Pulmonary artery endothelial cell (primary cell): Measurements from ENCODE around the gene C2CD4B. TPM values are rescaled to one million over a fixed set of nuclear protein-coding genes. Genes with fewer than 3 reads are reported as not detected.

ENCODE experiments used
- DNase-seq: peaks from one replicate; pipeline ENCODE4 v3.0.0-alpha.2; 2011; ENCODE audit warnings: low read depth, low spot score
- total RNA-seq: library from RNA; depleted of rRNA; stranded (reverse); fragments of >200 nt; gene quantifications from 2 replicates; pipeline ENCODE4 v1.2.3, GENCODE V29; 2014

C2CD4B gene
- total RNA-seq = 9.2 and 32.5 TPM in 2 replicates

DNA sequence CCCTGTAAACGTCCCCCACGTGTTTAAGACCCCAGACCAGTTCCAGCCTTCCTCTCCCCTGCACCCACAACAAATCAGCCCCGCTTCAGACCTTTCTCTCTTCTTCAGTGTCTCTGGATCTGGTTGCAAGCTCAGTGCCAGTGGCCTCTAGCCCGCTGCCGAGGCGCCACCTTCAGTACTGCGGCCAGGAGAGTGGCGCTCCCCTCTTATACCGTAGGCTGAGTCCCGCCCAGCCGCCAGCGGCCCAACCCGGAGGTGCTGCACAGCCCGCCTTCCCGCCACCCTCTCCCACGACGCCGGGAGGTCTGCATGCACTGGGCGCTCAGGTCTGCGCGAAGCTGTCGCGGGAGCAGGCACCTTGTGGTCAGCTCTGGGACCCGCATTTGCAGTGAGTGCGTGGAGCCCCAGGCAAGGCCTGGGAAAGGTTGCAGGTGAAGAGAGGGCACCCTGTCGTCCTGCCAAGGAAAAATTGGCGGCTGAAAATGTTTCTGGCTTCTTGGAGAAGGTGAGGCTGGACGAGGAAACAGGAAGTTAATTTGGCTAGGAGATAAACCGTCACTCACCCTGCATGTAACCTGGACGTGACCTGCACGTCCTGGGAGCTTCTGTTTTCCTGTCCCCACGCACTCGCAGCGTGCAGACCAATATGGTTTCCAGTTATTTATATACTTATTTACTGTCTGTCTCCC lies at the start of gene C2CD4B:
Gene C2CD4B (minus strand): TSS at position 182 of the 689 bp plus-strand sequence. CDS start 301 bp downstream, outside the sequence.
- no peak for DNase-seq

DNA sequence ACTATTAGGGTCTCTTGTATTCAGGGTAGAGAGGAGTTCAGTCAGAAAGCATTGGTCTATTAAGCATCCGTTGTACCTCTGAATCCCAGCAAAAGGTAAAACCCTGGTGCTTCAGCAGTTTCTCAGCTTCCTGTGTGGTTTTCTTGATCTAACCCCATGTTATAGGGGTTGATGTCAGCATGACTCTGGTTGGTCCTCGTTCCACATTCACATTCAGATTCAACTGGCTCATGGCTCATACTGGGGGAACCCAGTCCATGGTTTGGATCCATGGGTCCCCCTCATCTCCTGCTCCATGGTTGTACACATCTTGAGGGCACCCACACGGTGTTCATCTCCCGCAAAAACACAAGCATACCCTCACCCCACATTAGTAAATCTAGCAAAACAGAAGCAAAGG lies 47.7 kb upstream of the C2CD4B start:
- DNase-seq = no peak

- DNase-seq = no peak
These were observed 46.3 kb upstream of the C2CD4B start for GRCh38 chr15:62211348-62211747.

- DNase-seq = no peak
These were observed 44.7 kb upstream of the C2CD4B start for GRCh38 chr15:62209821-62210220.

DNA sequence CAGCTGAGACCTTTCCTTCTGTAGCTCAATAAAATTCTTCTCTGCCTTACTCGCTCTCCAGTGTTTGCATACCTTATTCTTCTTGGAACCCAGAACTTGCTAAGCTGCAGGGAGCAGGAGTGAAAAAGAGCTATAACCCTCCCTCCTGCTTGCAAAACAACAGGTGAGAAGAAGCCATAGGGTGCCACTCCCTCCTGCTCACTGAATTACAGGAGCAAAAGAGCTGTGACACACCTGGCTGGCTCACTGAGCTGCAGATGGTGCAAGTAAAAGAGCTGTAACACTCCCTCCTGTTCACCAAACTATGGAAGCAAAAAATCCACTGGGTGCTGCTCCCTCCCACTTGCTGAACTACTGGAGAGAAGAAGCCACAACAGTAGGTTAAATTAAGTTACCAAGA lies 44.2 kb upstream of the C2CD4B start:
- no peak for DNase-seq

GRCh38 chr15:62208884-62209283 lies 43.8 kb upstream of the C2CD4B start:
- DNase-seq = no peak

DNA sequence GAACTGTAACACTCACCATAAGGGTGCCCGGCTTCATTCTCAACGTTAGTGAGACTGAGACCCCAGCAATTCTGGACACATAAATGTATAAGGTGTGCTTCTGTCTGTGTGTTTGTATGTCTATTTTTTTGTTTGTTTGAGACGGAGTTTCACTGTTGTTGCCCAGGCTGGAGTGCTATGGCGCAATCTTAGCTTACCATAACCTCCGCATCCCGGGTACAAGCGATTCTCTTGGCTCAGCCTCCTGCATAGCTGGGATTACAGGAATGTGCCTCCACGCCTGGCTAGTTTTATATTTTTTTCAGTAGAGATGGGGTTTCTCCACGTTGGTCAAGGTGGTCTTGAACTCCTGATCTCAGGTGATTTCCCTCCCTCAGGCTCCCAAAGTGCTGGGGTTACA lies 43.3 kb upstream of the C2CD4B start:
- no peak for DNase-seq

- no peak for DNase-seq
These were observed 25.6 kb upstream of the C2CD4B start for GRCh38 chr15:62190675-62191074.

GRCh38 chr15:62190274-62190673 lies 25.2 kb upstream of the C2CD4B start:
- DNase-seq = no peak

- DNase-seq = no peak
These were observed 23.7 kb upstream of the C2CD4B start for GRCh38 chr15:62188744-62189143.

DNA sequence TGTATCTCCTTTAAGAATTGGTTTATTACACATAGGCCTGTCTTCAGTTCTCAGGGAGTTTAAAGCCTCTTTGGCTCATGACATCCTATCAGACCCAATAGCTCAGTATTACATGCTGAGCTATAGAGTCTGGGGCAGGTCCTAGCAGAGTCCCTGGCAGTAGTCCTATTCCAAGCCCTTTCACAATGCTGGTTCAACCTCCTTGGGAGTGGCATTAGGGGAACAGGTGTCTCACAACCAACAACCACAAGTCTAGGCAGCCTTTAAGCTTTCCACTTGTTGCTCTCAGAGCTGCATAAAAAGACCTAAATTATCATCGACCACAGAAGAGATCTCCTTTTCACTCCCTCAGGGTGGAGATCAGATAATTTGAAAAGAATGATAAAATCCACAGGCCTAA lies 22.8 kb upstream of the C2CD4B start:
- DNase-seq = no peak

DNA sequence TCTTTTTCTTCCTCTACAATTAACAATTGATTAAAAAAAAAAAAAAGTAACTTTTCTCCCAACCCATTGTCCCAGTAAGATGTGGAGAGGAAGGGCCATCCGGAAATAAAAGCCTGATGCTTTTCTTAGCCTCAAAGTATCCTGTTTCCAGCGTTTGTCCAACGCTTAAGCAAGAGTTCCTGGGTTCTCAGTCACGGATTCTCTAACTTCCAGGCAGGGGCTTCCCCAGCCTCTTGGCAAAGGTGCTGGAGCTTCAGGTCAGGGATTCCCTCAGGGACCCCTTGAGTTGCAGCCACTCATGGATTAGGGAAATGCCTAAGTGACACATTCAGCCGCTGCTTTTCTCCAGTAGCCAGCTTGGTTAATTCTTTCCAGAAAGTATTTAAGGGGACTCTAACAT lies 22.3 kb upstream of the C2CD4B start:
- no peak for DNase-seq

GRCh38 chr15:62186578-62186977 lies 21.5 kb upstream of the C2CD4B start:
- DNase-seq = no peak

- DNase-seq = no peak
These were observed 18.0 kb upstream of the C2CD4B start for GRCh38 chr15:62183130-62183529.

GRCh38 chr15:62173215-62173614 lies 8.1 kb upstream of the C2CD4B start:
- peak; percentile 95 for DNase-seq

DNA sequence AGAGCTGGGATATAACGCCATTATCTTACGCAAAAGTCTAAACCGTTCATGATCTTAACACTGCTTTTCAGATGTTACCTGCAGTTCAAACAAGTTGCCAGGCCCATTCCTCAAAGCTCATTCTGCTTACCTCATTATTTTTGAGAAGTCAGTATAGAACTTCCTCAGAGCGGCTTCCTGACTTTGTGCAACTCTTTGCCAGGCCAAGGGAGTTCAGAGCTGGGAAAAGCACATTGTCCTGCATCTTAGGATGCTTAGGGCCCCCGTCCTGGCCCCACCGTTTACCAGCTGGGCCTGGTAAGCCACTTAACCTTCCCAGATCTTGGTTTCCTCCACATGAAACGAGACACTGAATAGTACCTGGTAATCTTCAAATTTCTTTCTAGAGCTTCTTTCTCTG lies 6.8 kb upstream of the C2CD4B start:
- DNase-seq = no peak

DNA sequence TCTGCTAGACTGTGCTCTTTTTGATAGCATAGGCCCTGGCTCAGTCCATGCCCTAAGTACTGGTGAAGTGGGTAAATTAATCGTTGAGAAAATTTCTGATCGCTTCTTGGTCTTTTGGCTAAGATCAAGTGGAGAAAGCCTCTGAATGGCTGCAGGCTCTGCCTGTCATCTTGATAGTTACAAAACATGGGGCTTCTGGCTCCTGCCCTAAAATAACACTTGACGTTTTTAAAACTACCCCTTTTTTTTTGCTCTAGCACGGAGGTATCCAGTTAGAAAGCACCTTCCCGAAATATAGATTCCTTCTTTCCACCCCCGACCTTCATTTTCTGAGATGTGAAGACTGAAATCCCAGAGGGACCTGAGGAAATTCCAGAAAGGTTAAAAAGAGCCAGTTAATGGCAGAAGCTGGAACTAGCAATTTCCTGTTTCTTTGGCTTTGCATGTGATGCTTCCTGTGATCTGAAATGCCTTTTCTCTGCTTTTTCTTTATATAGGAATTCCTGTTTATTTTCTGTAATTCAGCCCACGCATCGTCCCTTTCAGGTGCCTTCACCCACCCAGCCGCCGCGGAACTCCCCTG lies 799 bp upstream of the C2CD4B start:
- peak; percentile 55 for DNase-seq

DNA sequence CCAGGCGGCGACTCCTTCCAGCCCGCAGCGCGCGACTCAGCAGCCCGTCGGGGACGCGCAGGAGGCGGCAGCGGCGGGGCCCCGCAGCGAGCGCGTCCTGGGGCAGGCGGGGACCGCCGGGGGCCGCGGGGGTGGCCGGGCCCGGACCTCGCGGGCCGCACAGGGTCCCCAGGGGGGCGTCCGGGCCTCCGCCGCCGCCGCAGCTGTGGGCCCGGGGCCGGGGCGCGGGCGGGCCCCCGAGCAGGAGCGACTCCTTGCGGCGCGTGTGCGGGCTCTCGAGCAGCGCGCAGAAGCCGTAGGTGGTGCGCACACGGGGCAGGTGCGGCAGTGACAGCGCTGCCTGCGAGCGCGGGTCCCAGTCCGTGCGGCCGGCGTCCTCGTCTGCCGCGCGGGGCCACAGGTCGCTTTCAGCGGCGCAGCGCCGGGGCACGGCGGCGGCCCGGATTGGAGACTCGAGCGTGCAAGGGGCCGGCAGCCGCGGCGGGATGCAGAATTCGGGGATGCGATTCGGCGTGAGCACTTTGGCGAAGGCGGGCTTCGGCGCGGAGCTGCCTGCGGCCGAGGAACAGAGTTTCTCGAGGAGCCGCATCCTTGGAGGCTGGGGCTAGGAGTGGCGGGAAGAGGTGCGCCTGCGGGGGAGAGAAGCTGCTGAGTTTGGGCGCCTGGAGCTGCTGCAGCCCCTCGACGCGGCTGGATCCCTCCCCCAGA lies 535 bp downstream of the C2CD4B start:
- no peak for DNase-seq

DNA sequence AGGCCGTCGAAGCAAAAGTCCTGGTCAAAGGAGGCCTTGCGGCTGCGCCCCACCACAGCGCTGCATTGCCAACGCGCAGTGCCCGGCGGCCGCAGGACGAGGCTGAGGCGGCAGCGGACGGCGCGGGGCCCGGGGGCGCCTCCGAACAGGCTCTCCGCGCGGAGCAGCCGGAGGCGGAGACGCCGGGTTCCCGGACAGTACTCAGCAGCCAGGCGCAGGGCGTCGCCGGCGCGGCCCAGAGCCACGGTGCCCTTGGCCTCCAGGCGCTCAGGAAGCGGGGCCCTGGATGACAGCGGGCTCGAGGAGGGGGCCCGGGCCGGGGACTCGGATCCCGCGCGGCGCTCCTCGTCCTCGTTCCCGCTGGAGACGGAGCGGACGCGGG lies 1.1 kb downstream of the C2CD4B start:
- DNase-seq = no peak

GRCh38 chr15:62163397-62164013 lies 1.6 kb downstream of the C2CD4B start:
- no peak for DNase-seq

- DNase-seq = no peak
These were observed 11.9 kb downstream of the C2CD4B start for GRCh38 chr15:62153228-62153627.

DNA sequence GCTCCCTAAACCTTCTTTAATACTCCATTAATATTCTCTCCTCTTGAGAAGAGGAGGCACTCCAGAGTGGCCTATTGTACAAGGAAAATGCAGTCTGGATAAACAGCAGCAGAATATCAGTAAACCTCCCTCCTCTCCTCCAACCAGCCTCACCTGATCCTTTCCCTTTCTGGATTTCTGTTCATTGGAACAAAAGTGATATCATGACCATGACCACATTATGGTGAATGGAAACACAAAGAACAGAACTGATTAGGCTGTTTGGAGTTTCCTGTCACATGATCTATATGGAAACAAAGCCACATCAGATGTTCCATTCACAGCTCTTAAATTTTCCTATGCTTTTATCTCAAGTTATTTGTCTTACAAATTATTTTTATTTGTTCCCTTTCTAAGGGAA lies 14.6 kb downstream of the C2CD4B start:
- DNase-seq = peak; percentile 60
